C1 segment of cervical spinal cord (tissue), 14 donors: ENCODE measurements around the gene NOC4L.
"Not testable (repeated sequence)": the region's sequence is repeated elsewhere in the genome, so short reads cannot be mapped to it uniquely, and the experiment has no call there.

Source experiments
- DNase-seq, 14 donors: peaks; one replicate each; lab custom pipeline; 2025; lab: John Stamatoyannopoulos, UW

Gene NOC4L

GRCh38 chr12:132123970-132124765, 20.1 kb upstream of the NOC4L start:
- DNase-seq, result no peak

- no peak for DNase-seq
Observed at GRCh38 chr12:132124766-132125425, 19.4 kb upstream of the NOC4L start.

GRCh38 chr12:132125736-132126135, 18.5 kb upstream of the NOC4L start:
- no peak for DNase-seq

GRCh38 chr12:132127041-132127440, 17.2 kb upstream of the NOC4L start:
- no peak for DNase-seq

- no peak for DNase-seq
Observed at GRCh38 chr12:132129007-132129406, 15.2 kb upstream of the NOC4L start.

- DNase-seq, result no peak
Observed at GRCh38 chr12:132130690-132131089, 13.6 kb upstream of the NOC4L start.

GRCh38 chr12:132131229-132131628, 13.0 kb upstream of the NOC4L start:
- no peak for DNase-seq

GRCh38 chr12:132131952-132132351, 12.3 kb upstream of the NOC4L start:
- no peak for DNase-seq

- no peak for DNase-seq
Observed at GRCh38 chr12:132132609-132133430, 11.4 kb upstream of the NOC4L start.

GRCh38 chr12:132133952-132134652, 10.2 kb upstream of the NOC4L start:
- DNase-seq, result no peak

GRCh38 chr12:132134653-132135183, 9.5 kb upstream of the NOC4L start:
- not testable (repeated sequence) for DNase-seq

GRCh38 chr12:132136226-132136625, 8.0 kb upstream of the NOC4L start:
- DNase-seq, result not testable (repeated sequence)

- no peak for DNase-seq
Observed at GRCh38 chr12:132137483-132138125, 6.7 kb upstream of the NOC4L start.

GRCh38 chr12:132138941-132139871, 5.1 kb upstream of the NOC4L start:
- DNase-seq, result no peak

- DNase-seq, result no peak
Observed at GRCh38 chr12:132139912-132140311, 4.3 kb upstream of the NOC4L start.

GRCh38 chr12:132140501-132140900, 3.8 kb upstream of the NOC4L start:
- no peak for DNase-seq

- DNase-seq, result no peak
Observed at GRCh38 chr12:132140918-132141841, 3.1 kb upstream of the NOC4L start.

- DNase-seq, result no peak
Observed at GRCh38 chr12:132141976-132142678, 2.1 kb upstream of the NOC4L start.
